GM12878 (cell line): ENCODE results near the gene MYG1. TPM values are rescaled to one million over a fixed set of nuclear protein-coding genes. Genes with fewer than 3 reads are reported as not detected.
A peak's percentile ranks its signal among the peaks of the same experiment; 100 is the strongest.

ENCODE experiments used
- ATF2 ChIP-seq: IDR thresholded peaks from 2 replicates; pipeline ENCODE4 v1.6.1; 2012; ENCODE audit warnings: low read length, inconsistent platforms
- BCL11A ChIP-seq: IDR thresholded peaks from 2 replicates; pipeline ENCODE4 v1.6.1; 2011; ENCODE audit warnings: low read depth, low read length
- CHD2 ChIP-seq: IDR thresholded peaks from 2 replicates; pipeline ENCODE4 v1.6.1; 2011; ENCODE audit warnings: low read depth, low read length, improper control_type of control experiment, borderline replicate concordance
- E4F1 ChIP-seq: fragments of 450-650 bp; IDR thresholded peaks from 2 replicates; pipeline ENCODE4 v1.6.1; 2018; ENCODE audit warnings: borderline replicate concordance, mild to moderate bottlenecking; ENCODE audit not compliant: partially characterized antibody
- EGR1 ChIP-seq, 2 experiments: IDR thresholded peaks; 1 replicate in 1 of 2; 2 replicates in 1 of 2; pipeline ENCODE4 v1.6.1; 2011 to 2012; ENCODE audit warnings: low read depth in 2 of 2, low read length in 2 of 2, borderline replicate concordance in 1 of 2, mild to moderate bottlenecking in 1 of 2, moderate library complexity in 1 of 2
- FOXK2 ChIP-seq: fragments of 450-650 bp; IDR thresholded peaks from 2 replicates; pipeline ENCODE4 v1.6.1; 2017; ENCODE audit warnings: mild to moderate bottlenecking, moderate library complexity
- IKZF2 ChIP-seq, 2 experiments: fragments of 450-650 bp; IDR thresholded peaks; 2 replicates each; pipeline ENCODE4 v1.6.1; 2017; ENCODE audit warnings: mild to moderate bottlenecking in 2 of 2, moderate library complexity in 2 of 2
- IRF4 ChIP-seq: IDR thresholded peaks from 2 replicates; pipeline ENCODE4 v1.6.1; 2011; ENCODE audit warnings: low read depth, low read length
- NFYB ChIP-seq: IDR thresholded peaks from 2 replicates; pipeline ENCODE4 v1.6.1; 2011; ENCODE audit warnings: low read depth, mild to moderate bottlenecking, low read length, improper control_type of control experiment, moderate library complexity; ENCODE audit not compliant: insufficient read depth
- NR2C2 ChIP-seq: IDR thresholded peaks from 2 replicates; pipeline ENCODE4 v1.6.1; 2011; ENCODE audit warnings: borderline replicate concordance, low read depth; ENCODE audit not compliant: control insufficient read depth, insufficient read length
- PKNOX1 ChIP-seq: fragments of 450-650 bp; IDR thresholded peaks from 2 replicates; pipeline ENCODE4 v1.6.1; 2016; ENCODE audit warnings: mild to moderate bottlenecking
- PML ChIP-seq: IDR thresholded peaks from 2 replicates; pipeline ENCODE4 v1.6.1; 2012; ENCODE audit warnings: low read length, inconsistent platforms
- RAD21 ChIP-seq: IDR thresholded peaks from 2 replicates; pipeline ENCODE4 v1.6.1; 2011; ENCODE audit warnings: mild to moderate bottlenecking, low read depth, low read length, moderate library complexity; ENCODE audit not compliant: insufficient read depth
- RELA ChIP-seq: fragments of 450-650 bp; IDR thresholded peaks from 2 replicates; pipeline ENCODE4 v1.8.0; 2014; ENCODE audit warnings: borderline replicate concordance; ENCODE audit not compliant: partially characterized antibody
- SMAD1 ChIP-seq: fragments of 450-650 bp; IDR thresholded peaks from 2 replicates; pipeline ENCODE4 v1.6.1; 2018; ENCODE audit warnings: mild to moderate bottlenecking, low read depth; ENCODE audit not compliant: partially characterized antibody
- SREBF1 ChIP-seq: IDR thresholded peaks from 2 replicates; pipeline ENCODE4 v1.6.1; 2012; ENCODE audit warnings: mild to moderate bottlenecking, low read length
- STAT1 ChIP-seq: fragments of 450-650 bp; conservative IDR thresholded peaks from 2 replicates; pipeline ENCODE4 v1.6.1; 2014; ENCODE audit warnings: antibody characterized with exemption, mild to moderate bottlenecking
- SUZ12 ChIP-seq: fragments of 200-600 bp; sonication (generic); IDR thresholded peaks from one replicate; pipeline ENCODE4 v1.6.1; 2018; ENCODE audit warnings: antibody characterized with exemption, mild to moderate bottlenecking; ENCODE audit not compliant: unreplicated experiment
- TARDBP ChIP-seq: IDR thresholded peaks from 2 replicates; pipeline ENCODE4 v1.6.1; 2016; ENCODE audit warnings: borderline replicate concordance
- YBX1 ChIP-seq: fragments of 450-650 bp; IDR thresholded peaks from 2 replicates; pipeline ENCODE4 v1.6.1; 2016; ENCODE audit warnings: antibody characterized with exemption
- ZBTB40 ChIP-seq: fragments of 450-650 bp; IDR thresholded peaks from 2 replicates; pipeline ENCODE4 v1.6.1; 2016; ENCODE audit warnings: mild to moderate bottlenecking, moderate library complexity, borderline replicate concordance
- ZNF217 ChIP-seq: fragments of 450-650 bp; IDR thresholded peaks from 2 replicates; pipeline ENCODE4 v1.6.1; 2017; ENCODE audit warnings: antibody characterized with exemption, mild to moderate bottlenecking
- ZNF274 ChIP-seq: IDR thresholded peaks from one replicate; pipeline ENCODE4 v1.8.0; 2011; ENCODE audit not compliant: insufficient read length, insufficient read depth
- polyA plus RNA-seq, 11 experiments: library from polyadenylated mRNA; depleted of rRNA in 4 of 11; unstranded in 6 of 11; stranded (reverse) in 5 of 11; fragments of >200 nt; fragmentation: Nextera tagmentation in 4 of 11; fragmentation: Illumina TruSeq in 1 of 11; extraction: Ambion mirVana in 4 of 11; extraction: Trizol in 1 of 11; gene quantifications; 1 replicate in 1 of 11; 2 replicates in 10 of 11; pipeline versions ENCODE4 v1.2.1 to v1.2.3, GENCODE V29; 2011 to 2016; ENCODE audit warnings: inconsistent platforms in 2 of 11, missing spikeins in 2 of 11, low read depth in 1 of 11
- total RNA-seq, 4 experiments: library from RNA; depleted of rRNA in 3 of 4; stranded (reverse); fragments of >200 nt in 3 of 4; fragmentation: Illumina TruSeq in 1 of 4; extraction: Trizol in 1 of 4; gene quantifications; 2 replicates each; pipeline versions ENCODE4 v1.2.1 to v1.2.3, GENCODE V29; 2013 to 2021

Gene MYG1
- total and polyA plus RNA-seq, 10 of the 15 experiments (the other 5 are each of a cell fraction or from before 2014, with no cell fraction given) = 20.7 to 81.0 (median 49.4) TPM

GRCh38 chr12:53344824-53345485 is 45.5 kb downstream of the MYG1 start (continued):
- TF ChIP-seq ZBTB40 (no peak; the same call in 1 of the 2 replicates), NFYB (no peak), PKNOX1 (peak; percentile 33; the same call in 1 of the 2 replicates), IRF4 (no peak), STAT1 (no peak), IKZF2 (IDR thresholded peaks at IDR 0.05) (peak; percentile 52 to 59), ZNF217 (no peak), E4F1 (no peak), EGR1 (IDR thresholded peaks at IDR 0.05; ENCODE audit: borderline replicate concordance in 1 of 2, low read depth in 2 of 2, low read length in 2 of 2) (no peak), PML (no peak), BCL11A (no peak), RAD21 (peak; percentile 81), SUZ12 (no peak), CHD2 (peak; percentile 78; the same call in 1 of the 2 replicates), SMAD1 (no peak), YBX1 (no peak), TARDBP (no peak), FOXK2 (no peak), ZNF274 (no peak), ATF2 (no peak), RELA (no peak), SREBF1 (no peak), NR2C2 (no peak)
